K562 (cell line): ENCODE measurements around the gene WDR47. TPM values are rescaled to one million over a fixed set of nuclear protein-coding genes. Genes with fewer than 3 reads are reported as not detected.

ENCODE experiments used
- CHD7 ChIP-seq: fragments of 200-600 bp; sonication (generic); IDR thresholded peaks from one replicate; pipeline ENCODE4 v1.6.1; 2012; ENCODE audit warnings: mild to moderate bottlenecking, low read depth, low read length, inconsistent platforms
- CUX1 ChIP-seq: fragments of 200-800 bp; sonication (Bioruptor generic); IDR thresholded peaks from 2 replicates; pipeline ENCODE4 v1.6.1; 2016; ENCODE audit warnings: missing genetic modification characterization, missing compliant biosample characterization
- GATAD2A ChIP-seq: fragments of 450-650 bp; IDR thresholded peaks from 2 replicates; pipeline ENCODE4 v1.6.1; 2017
- ZNF263 ChIP-seq: sonication (generic); formaldehyde crosslinking; IDR thresholded peaks from 2 replicates; pipeline ENCODE4 v1.8.0; 2022; ENCODE audit warnings: mild to moderate bottlenecking, missing genetic modification reagents, borderline replicate concordance
- polyA plus RNA-seq, 8 experiments: library from polyadenylated mRNA; depleted of rRNA in 4 of 8; stranded (reverse) in 5 of 8; unstranded in 3 of 8; fragments of >200 nt; fragmentation: Nextera tagmentation in 2 of 8; fragmentation: Illumina TruSeq in 1 of 8; extraction: Ambion mirVana in 2 of 8; extraction: Trizol in 1 of 8; gene quantifications; 2 replicates each; pipeline versions ENCODE4 v1.2.1 to v1.2.3, GENCODE V29; 2011 to 2014; ENCODE audit warnings: inconsistent platforms in 1 of 8, missing spikeins in 1 of 8
- total RNA-seq, 7 experiments: library from RNA; depleted of rRNA in 6 of 7; stranded (reverse); fragments of >200 nt in 6 of 7; fragmentation: Illumina TruSeq in 2 of 7; extraction: Trizol in 2 of 7; gene quantifications; 2 replicates each; pipeline versions ENCODE4 v1.2.1 to v1.2.3, GENCODE V29; 2011 to 2021; ENCODE audit warnings: low replicate concordance in 1 of 7

Gene WDR47
- total and polyA plus RNA-seq, 9 of the 15 experiments (the other 6 are each of a cell fraction or from before 2014, with no cell fraction given), result 1.3 to 10.1 (median 4.9) TPM

- no peak for TF ChIP-seq CHD7
- no peak for TF ChIP-seq ZNF263 (CRISPR knock-in tag)
- no peak for TF ChIP-seq CUX1
- no peak for TF ChIP-seq GATAD2A
These were observed 27.4 kb upstream of the WDR47 start (continued) for GRCh38 chr1:109069294-109069693.
